ENCODE results near the gene DKKL1. TPM values are rescaled to one million over a fixed set of nuclear protein-coding genes. Genes with fewer than 3 reads are reported as not detected.
A peak's percentile ranks its signal among the peaks of the same experiment; 100 is the strongest.

Gene DKKL1
- total RNA-seq, 2 experiments from 2014 or later, result not detected

GRCh38 chr19:49417088-49417487, 53.4 kb downstream of the DKKL1 start:
- DNase-seq (no peak), ATAC-seq (ENCODE audit: low read depth) (no peak)
- POLR2A ChIA-PET, result interaction anchor here (1.2 to 1.3 kb wide), 2 partner anchors 17 to 54 kb away, joined by 3 to 4 read pairs; no protein-coding TSS in a partner anchor
- Mint-ChIP-seq H3K27me3 (peaks cover 47% of the 10 kb centered on the region), H3K27ac (no peak overlapping the region), H3K36me3 (no peaks in the 10 kb centered on the region), H3K4me1 (peaks cover 15% of the 10 kb centered on the region), H3K4me3 (no peak overlapping the region), H3K9me3 (no peaks in the 10 kb centered on the region)

- no peaks in the 10 kb centered on the region for H3K9me3 Mint-ChIP-seq
- no peak overlapping the region for H3K27ac Mint-ChIP-seq
- no peak overlapping the region for H3K4me3 Mint-ChIP-seq
- POLR2A ChIA-PET, result no interaction called here
- DNase-seq (no peak), ATAC-seq (ENCODE audit: low read depth) (no peak)
- H3K27me3 Mint-ChIP-seq, result peaks cover 56% of the 10 kb centered on the region
- no peaks in the 10 kb centered on the region for H3K36me3 Mint-ChIP-seq
- H3K4me1 Mint-ChIP-seq, result peaks cover 19% of the 10 kb centered on the region
These were observed 54.8 kb downstream of the DKKL1 start for GRCh38 chr19:49418511-49418910.

- peaks cover 62% of the 10 kb centered on the region for H3K27me3 Mint-ChIP-seq
- H3K36me3 Mint-ChIP-seq, result no peaks in the 10 kb centered on the region
- ATAC-seq (ENCODE audit: low read depth) (no peak), DNase-seq (no peak)
- POLR2A ChIA-PET, result no interaction called here
- no peak overlapping the region for H3K27ac Mint-ChIP-seq
- peaks cover 26% of the 10 kb centered on the region for H3K4me1 Mint-ChIP-seq
- no peaks in the 10 kb centered on the region for H3K9me3 Mint-ChIP-seq
- H3K4me3 Mint-ChIP-seq, result no peak overlapping the region
These were observed 55.5 kb downstream of the DKKL1 start for GRCh38 chr19:49419173-49419572.

GRCh38 chr19:49420227-49420626, 56.5 kb downstream of the DKKL1 start:
- peaks cover 73% of the 10 kb centered on the region for H3K27me3 Mint-ChIP-seq
- H3K9me3 Mint-ChIP-seq, result no peaks in the 10 kb centered on the region
- no peaks in the 10 kb centered on the region for H3K36me3 Mint-ChIP-seq
- H3K4me1 Mint-ChIP-seq, result peaks cover 32% of the 10 kb centered on the region
- POLR2A ChIA-PET, result interaction anchor here (0.7 kb wide), 1 partner anchor 14 kb away, joined by 3 read pairs; no protein-coding TSS in a partner anchor
- DNase-seq (no peak), ATAC-seq (ENCODE audit: low read depth) (no peak)
- H3K27ac Mint-ChIP-seq, result no peak overlapping the region
- H3K4me3 Mint-ChIP-seq, result no peak overlapping the region

- DNase-seq (no peak), ATAC-seq (ENCODE audit: low read depth) (no peak)
- POLR2A ChIA-PET, result interaction anchor here (0.6 kb wide), 2 partner anchors 11 to 75 kb away, joined by 3 to 4 read pairs; partner anchors contain the start of gene RPS11
- Mint-ChIP-seq H3K27ac (no peak overlapping the region), H3K27me3 (peaks cover 80% of the 10 kb centered on the region), H3K4me1 (peaks cover 34% of the 10 kb centered on the region), H3K9me3 (no peaks in the 10 kb centered on the region), H3K36me3 (no peaks in the 10 kb centered on the region), H3K4me3 (peak overlapping the region; percentile 59)
These were observed 57.6 kb downstream of the DKKL1 start for GRCh38 chr19:49421039-49421877.

- H3K9me3 Mint-ChIP-seq, result no peaks in the 10 kb centered on the region
- ATAC-seq (ENCODE audit: low read depth) (no peak), DNase-seq (no peak)
- POLR2A ChIA-PET, result interaction anchor here (1.5 kb wide), 1 partner anchor 9 kb away, joined by 4 read pairs; no protein-coding TSS in a partner anchor
- no peak overlapping the region for H3K27ac Mint-ChIP-seq
- H3K36me3 Mint-ChIP-seq, result no peaks in the 10 kb centered on the region
- peaks cover 40% of the 10 kb centered on the region for H3K4me1 Mint-ChIP-seq
- H3K4me3 Mint-ChIP-seq, result peak overlapping the region; percentile 59
- H3K27me3 Mint-ChIP-seq, result peaks cover 86% of the 10 kb centered on the region
These were observed 58.2 kb downstream of the DKKL1 start for GRCh38 chr19:49421878-49422202.

- H3K27ac Mint-ChIP-seq, result peak overlapping the region; percentile 10
These were observed 58.9 kb downstream of the DKKL1 start for GRCh38 chr19:49422407-49423070.

GRCh38 chr19:49423071-49423984, 59.7 kb downstream of the DKKL1 start, which contains the start of gene PTH2:
Gene PTH2, minus strand, starts transcription at chr19:49423441. Its CDS starts 102 bp downstream, at chr19:49423339.
- no peaks in the 10 kb centered on the region for H3K36me3 Mint-ChIP-seq
- DNase-seq (no peak), ATAC-seq (ENCODE audit: low read depth) (no peak)
- H3K27ac Mint-ChIP-seq, result peak within 1 kb of the TSS; percentile 10
- no peaks in the 10 kb centered on the region for H3K9me3 Mint-ChIP-seq
- peak within 1 kb of the TSS; percentile 74 for H3K4me3 Mint-ChIP-seq
- H3K27me3 Mint-ChIP-seq, result peaks cover 92% of the 10 kb centered on the region
- H3K4me1 Mint-ChIP-seq, result peaks cover 51% of the 10 kb centered on the region
- POLR2A ChIA-PET, result interaction anchor here (0.7 to 2.2 kb wide), 4 partner anchors 10 to 28 kb away, joined by 3 to 6 read pairs (median 4); partner anchors contain the start of gene PIH1D1

More at GRCh38 chr19:49422407-49423070, 58.9 kb downstream of the DKKL1 start:
- POLR2A ChIA-PET, result interaction anchor here (1.5 to 2.2 kb wide), 2 partner anchors 9 to 11 kb away, joined by 4 to 6 read pairs; no protein-coding TSS in a partner anchor
- H3K9me3 Mint-ChIP-seq, result no peaks in the 10 kb centered on the region
- H3K36me3 Mint-ChIP-seq, result no peaks in the 10 kb centered on the region
- DNase-seq, result peak; percentile 87
- peak; percentile 71 for ATAC-seq (ENCODE audit: low read depth)
- H3K4me1 Mint-ChIP-seq, result peaks cover 46% of the 10 kb centered on the region
- H3K4me3 Mint-ChIP-seq, result peak overlapping the region; percentile 74
- H3K27me3 Mint-ChIP-seq, result peaks cover 89% of the 10 kb centered on the region

GRCh38 chr19:49423985-49424303, 60.3 kb downstream of the DKKL1 start:
- Mint-ChIP-seq H3K27ac (no peak overlapping the region), H3K27me3 (peaks cover 91% of the 10 kb centered on the region), H3K4me1 (peaks cover 54% of the 10 kb centered on the region), H3K36me3 (no peaks in the 10 kb centered on the region), H3K9me3 (no peaks in the 10 kb centered on the region), H3K4me3 (peak overlapping the region; percentile 72)
- peak; percentile 32 for ATAC-seq (ENCODE audit: low read depth)
- DNase-seq, result no peak
- POLR2A ChIA-PET, result interaction anchor here (0.6 to 2.2 kb wide), 4 partner anchors 10 to 28 kb away, joined by 3 to 6 read pairs (median 5); partner anchors contain the start of gene PIH1D1

Other genes with a start within 250 kb of the DKKL1 start
- gene LIN7B, start 249.5 kb upstream of the DKKL1 start, total RNA-seq, result 10 to 100 TPM in 1 of 2 experiments, 1 to 10 TPM in 1; 8.9 to 10.1 TPM
- 1 to 10 TPM; 1.3 to 1.7 TPM for gene C19orf73, start 244.7 kb upstream of the DKKL1 start, total RNA-seq
- 1 to 10 TPM; 3.6 to 4.6 TPM for gene PPFIA3, start 244.3 kb upstream of the DKKL1 start, total RNA-seq
- gene HRC, start 208.5 kb upstream of the DKKL1 start, total RNA-seq, result not detected
- under 1 TPM; 0.19 to 0.34 TPM for gene TRPM4, start 206.1 kb upstream of the DKKL1 start, total RNA-seq
- gene SLC6A16, start 38.7 kb upstream of the DKKL1 start, total RNA-seq, result 1 to 10 TPM; 3.7 to 5.1 TPM
- gene CD37, start 28.5 kb upstream of the DKKL1 start, total RNA-seq, result 100 to 1,000 TPM; 246 to 258 TPM
- not detected for gene TEAD2, start 1.5 kb upstream of the DKKL1 start, total RNA-seq
- gene KASH5, start 24.4 kb downstream of the DKKL1 start, total RNA-seq, result not detected
- gene PTH2, start 59.6 kb downstream of the DKKL1 start, total RNA-seq, result not detected
- not detected for gene GFY, start 61.5 kb downstream of the DKKL1 start, total RNA-seq
- under 1 TPM; 0.14 to 0.25 TPM for gene SLC17A7, start 77.7 kb downstream of the DKKL1 start, total RNA-seq
- 100 to 1,000 TPM; 143 to 148 TPM for gene PIH1D1, start 87.9 kb downstream of the DKKL1 start, total RNA-seq
- gene ALDH16A1, start 89.3 kb downstream of the DKKL1 start, total RNA-seq, result 10 to 100 TPM; 41.8 to 42.9 TPM
- gene FLT3LG, start 110.3 kb downstream of the DKKL1 start, total RNA-seq, result 100 to 1,000 TPM; 250 to 282 TPM
- 1,000 to 10,000 TPM; 2,936 to 3,173 TPM for gene RPL13A, start 123.7 kb downstream of the DKKL1 start, total RNA-seq
- 1,000 to 10,000 TPM; 2,412 to 2,445 TPM for gene RPS11, start 132.6 kb downstream of the DKKL1 start, total RNA-seq
- 10 to 100 TPM; 19.8 to 24.4 TPM for gene FCGRT, start 148.8 kb downstream of the DKKL1 start, total RNA-seq
- gene RCN3, start 164.1 kb downstream of the DKKL1 start, total RNA-seq, result 1 to 10 TPM; 1.6 to 2.4 TPM
- gene NOSIP, start 216.7 kb downstream of the DKKL1 start, total RNA-seq, result 100 to 1,000 TPM; 122 to 125 TPM
- gene PRRG2, start 217.4 kb downstream of the DKKL1 start, total RNA-seq, result 1 to 10 TPM; 1.5 to 2.3 TPM
- gene PRR12, start 227.3 kb downstream of the DKKL1 start, total RNA-seq, result 10 to 100 TPM; 49.7 TPM